NK-92 (cell line): ENCODE results near the gene CHRM4.

Source experiments
- DNase-seq: peaks from one replicate; lab custom pipeline; 2025; ENCODE audit not compliant: unreplicated experiment; lab: John Stamatoyannopoulos, UW

CHRM4 gene

DNA sequence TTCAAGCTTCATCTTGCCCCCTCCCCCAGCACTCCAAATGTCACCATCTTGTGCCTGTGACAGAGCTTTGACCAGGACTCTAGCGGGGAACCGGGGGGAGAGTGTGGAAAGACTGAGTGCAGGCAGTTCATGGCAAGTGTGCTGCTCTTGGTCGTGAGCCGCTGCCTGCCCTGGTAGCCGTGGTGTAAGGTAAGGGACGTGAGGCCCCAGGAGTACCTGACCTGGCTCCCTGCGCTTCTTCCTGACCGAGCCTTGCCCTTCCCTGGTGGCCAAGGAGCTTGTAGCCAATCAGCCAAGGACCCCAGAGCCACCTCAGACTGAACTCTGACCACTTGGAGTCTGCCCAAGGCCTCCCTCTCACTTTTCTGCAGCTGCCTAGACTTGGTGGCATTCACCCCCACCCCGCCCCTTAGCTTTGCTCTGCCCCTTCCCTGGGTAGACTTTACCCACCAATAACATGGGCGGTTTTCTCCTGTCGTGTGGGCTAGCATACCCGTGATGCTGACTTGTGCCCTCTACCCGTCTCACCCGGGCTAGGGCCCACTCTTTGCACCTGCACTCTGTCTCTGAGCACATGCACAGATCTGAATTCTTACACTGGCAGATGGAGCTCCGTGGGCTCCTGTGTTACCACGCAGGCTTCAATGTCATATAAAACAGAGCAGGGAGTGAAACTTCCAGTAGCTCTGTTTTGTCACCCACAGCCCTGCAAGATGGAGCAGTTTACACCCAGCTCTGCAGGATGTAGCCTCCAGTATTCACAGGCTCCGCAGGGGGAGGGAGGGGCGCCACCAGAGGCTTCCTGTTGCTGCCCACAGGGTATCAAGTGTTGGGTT is 42.8 kb downstream of the CHRM4 start:
- DNase-seq: no peak

DNA sequence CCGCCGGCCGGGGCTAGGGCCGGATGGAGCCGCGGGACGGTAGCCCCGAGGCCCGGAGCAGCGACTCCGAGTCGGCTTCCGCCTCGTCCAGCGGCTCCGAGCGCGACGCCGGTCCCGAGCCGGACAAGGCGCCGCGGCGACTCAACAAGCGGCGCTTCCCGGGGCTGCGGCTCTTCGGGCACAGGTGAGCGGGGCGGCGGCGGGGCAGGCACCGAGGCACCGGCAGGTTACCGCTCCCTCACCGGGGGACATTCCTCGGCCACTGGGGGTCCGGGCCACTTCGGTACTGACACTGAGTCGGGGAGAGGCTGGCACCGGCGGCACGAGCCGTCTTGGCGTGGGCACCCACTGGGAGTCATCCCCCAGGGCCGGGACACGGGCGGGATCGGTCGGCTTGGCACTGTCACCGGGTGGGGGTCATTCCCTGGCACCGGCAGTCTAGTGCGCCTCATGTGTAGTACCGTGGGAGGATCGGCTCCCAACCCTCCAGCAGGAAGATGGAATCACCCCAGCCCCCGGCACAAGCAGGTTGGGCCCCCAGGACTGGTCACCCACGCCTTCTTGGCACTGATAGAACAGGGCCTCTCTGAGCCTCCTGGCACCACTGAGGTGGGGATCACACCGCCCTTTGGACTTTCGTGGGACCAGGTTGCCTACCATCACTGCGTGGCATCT is 43.8 kb downstream of the CHRM4 start:
- no peak for DNase-seq

DNA sequence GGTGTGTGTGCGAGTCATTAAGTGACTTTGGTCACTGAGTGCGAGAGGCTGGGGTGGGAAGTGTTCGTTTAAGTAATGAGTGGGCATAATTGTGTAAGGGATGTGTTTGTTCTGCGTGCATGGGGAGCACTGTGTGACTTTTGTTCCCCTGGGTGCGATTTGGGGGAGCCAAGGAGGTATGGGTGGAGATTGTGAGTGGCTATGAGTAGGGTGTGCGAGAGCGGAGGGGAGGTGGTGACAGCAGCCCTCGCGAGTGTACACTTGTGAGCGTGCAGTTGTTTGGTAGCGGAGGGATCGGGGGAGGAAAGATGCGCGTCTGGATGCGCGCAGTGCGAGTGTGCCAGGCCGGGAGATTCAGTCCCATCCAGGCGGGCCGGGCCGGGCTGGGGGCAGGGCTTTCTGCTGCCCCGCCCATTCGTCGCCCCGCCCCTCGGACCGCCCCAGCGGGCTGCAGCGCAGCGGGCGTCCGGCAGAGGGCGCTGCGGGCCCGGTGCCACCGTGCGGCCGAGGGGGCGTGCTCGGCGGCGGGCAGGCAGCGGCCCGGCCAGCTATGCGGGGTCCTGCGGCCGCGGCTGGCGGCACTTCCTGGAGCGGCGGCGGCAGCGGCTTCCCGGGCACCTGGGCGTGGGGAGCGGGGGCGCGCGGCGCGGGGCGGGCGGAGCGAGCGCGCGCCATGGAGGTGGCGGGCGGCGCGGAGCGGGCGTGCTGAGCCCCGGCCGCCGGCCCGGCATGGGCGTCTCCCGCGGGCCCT is 44.5 kb downstream of the CHRM4 start, which contains the start of gene DGKZ:
Gene DGKZ (plus strand): TSS at position 578 of the 751 bp plus-strand sequence. CDS start 197 bp downstream, outside the sequence.
- DNase-seq: peak; percentile 28

DNA sequence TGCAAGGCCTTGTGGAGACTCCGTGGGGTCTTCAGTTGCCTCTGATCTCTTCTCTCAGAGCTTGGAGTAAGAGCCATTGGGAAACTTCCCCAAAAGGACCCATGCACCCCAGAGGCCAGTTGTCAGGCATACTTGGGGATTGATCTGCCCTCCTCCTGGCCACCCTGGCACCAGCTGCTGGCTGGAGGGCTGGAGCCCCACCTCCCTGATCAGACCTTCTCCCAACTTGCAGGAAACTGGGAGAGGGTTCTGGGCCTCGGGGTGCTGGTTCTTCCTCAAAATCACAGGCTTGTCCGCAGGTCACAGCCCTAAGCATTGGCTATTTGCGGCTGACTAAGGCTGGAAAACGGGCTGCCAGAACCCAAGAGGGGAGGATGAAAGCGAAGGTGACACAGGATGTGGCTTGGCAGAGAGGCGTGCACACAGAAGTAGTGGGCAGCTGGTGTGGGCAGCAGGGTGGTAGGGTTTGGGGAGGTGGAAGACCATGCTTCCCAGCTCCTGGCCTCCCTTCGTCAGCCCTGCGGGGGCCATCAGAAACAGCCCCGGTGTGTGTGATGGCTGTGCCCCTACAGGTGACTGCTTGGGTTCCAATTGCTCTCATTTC is 45.6 kb downstream of the CHRM4 start:
- no peak for DNase-seq

DNA sequence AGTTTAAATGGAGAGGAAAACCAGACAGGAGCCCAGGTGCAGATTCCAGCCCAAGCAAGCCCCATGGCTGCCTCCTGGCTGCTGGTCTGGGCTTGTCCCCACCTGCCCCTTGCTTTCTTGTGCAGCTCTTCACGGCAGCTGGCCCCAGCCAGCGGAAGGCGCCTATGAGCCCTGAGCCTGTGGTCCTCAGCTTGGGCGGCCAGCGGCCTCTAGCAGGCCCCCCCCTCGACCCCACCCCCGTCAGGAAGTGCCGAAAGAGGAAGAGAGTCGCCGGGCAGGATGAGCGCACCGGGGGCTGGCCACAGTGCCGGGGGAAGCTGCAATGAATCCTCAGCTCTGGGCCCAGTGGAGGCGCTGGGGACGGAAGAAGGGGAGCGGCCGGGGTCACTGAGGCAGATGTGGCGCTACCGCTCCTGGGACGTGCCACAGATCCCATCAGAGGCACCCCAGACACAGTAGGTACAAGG is 46.4 kb downstream of the CHRM4 start:
- DNase-seq: no peak

DNA sequence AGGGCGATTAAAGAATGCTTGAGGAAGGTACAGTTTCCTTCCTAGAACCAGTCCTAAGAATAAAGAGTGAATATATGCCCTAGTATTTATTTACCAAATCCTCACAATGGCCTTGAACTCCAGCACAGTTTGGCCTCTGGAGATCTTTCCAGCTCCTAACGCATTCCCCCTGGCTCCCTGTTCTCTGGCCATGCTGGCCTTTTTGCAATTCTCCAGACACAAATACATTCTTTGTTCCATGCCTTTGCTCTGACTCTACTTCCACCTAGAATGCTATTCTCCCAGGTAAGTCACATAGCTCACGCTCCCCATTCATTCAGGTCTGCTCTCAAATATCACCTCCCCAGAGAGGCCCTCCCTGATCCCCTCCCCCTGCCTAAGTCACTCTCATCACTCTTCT is 48.1 kb downstream of the CHRM4 start:
- no peak for DNase-seq

DNA sequence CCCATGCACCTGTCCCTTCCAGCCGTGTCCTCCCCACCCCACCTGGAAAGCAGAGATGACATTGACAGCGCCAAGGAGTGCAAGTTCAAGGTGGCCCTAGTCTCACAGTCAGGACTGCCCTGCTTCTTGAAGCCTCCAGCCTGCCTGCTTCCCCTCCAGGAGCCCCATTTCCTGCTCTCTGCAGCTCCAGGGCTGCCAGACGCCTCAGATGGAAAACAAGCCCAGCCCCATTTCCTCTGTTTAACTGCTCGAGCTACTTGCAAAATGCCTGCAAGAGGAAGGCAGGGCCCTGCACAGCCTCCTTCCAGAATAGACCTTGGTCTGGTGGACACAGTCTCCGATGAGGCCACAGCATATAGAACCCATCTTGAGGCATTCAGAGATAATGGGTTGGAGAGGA is 49.3 kb downstream of the CHRM4 start:
- DNase-seq: no peak

DNA sequence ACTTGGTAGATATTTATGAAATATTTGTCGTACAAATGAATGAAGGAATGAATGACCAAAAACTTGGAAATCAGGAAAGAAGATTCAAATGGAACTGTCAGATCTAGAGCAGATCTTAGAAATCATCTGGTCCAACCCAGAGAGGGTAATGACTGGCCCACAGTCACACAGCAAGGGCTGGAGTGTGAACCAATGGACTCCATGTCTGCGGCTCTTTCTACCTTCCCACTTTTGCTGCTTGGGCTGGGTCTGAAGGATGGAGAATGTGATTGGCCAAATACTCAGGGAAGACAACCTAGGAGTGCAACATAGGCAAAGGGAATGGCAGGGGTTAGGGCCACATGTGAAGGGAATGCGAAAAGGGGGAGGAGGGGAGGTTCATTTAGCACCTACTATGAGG is 50.1 kb downstream of the CHRM4 start:
- DNase-seq: no peak

DNA sequence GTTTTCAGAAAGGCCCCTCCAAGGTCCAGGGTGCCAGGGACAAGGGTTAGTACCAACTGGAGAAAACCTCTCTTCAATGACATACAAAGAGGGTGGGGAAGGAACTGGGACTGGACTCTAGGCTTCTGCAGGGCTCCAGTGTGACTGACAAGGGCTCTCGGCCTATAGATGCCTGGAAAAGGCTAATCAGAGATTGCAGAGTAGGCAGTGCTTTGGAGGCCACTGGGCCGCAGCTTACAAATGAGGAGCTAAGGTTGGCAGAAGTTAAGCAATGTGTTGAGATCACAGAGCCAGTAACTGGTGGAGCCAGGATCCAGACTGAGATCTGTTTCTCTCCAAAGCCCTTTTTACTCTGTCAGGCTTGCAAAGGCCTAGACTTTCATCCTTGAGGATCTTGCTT is 51.8 kb downstream of the CHRM4 start:
- no peak for DNase-seq

DNA sequence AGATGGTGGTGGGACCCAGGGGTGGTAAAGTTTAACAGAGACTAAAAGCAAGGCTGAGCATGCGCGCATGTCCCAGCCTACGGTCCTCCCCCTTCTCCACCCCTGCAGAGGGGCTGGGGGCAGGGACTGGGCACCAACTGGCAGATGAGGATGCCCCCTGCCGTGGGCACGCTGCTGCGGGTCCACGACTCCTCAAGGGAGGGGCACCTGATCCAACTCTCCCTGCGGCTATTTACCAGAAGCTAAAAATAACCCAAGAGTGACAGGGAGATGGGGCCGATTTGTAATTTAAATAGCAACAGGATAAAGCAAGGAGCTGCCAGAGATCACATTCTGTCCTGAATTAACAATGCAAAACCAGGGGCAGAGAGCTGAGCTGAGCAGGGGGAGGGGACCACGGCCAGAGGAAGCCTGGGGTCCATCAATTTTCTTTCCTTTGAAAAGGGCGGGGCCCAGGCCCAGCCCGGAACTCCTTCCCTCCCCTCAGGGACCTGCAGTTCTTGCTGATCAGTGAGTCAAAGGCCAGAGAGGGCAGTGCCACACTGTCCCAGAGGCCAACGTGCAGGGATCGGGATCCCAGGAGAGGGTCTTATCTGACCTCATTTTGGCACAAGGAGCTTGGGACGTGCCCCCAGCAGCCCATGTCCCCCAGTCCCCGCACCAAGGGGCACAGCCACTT is 52.4 kb downstream of the CHRM4 start:
- DNase-seq: no peak

DNA sequence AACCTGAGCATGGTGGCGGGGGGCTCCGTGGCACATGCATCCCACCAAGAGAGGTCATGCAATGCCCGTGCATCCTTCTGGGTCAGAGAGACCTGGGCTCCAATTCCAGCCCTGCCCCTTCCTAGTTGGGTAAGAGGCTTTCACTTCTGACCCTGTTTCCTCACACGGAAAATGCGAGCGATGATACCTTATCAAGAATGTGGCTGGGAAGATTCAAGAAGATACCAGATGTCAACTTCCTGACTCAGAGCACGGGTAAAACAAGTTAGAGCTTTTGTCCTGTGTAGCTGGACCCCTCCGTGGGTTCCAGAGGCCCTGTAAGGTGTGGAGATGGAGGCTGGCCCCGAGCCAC is 53.0 kb downstream of the CHRM4 start:
- no peak for DNase-seq

DNA sequence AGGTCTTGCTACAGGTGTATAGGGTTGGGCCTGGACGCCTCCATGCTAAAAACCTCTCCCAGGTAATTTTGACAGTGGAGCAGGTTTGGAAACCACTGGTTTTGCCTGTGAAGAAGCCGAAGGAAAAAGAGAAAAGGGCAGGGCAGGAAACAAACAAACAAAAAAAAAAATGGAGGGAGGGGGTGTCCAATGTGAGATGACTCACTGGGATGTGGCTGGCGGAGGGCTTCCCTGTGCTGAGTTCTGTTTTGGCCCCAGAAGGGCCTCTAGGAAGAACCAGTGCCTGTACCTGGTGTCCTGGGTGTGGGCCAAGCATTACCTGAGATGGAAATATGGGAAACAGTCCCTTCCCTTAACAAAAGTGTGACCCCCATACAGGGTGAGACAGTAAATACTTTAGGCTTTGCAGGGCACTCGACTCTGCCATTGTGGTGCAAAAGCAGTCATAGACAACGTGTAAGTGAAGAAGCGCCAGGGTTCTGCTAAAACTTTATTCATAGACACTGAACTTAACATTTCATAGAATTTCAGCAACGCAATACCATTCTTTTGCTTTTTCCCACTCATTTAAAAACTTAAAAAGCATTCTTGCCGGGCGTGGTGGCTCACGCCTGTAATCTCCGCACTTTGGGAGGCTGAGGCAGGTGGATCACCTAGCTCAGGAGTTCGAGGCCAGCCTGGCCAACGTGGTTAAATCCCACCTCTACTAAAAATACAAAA is 53.8 kb downstream of the CHRM4 start:
- DNase-seq: no peak

DNA sequence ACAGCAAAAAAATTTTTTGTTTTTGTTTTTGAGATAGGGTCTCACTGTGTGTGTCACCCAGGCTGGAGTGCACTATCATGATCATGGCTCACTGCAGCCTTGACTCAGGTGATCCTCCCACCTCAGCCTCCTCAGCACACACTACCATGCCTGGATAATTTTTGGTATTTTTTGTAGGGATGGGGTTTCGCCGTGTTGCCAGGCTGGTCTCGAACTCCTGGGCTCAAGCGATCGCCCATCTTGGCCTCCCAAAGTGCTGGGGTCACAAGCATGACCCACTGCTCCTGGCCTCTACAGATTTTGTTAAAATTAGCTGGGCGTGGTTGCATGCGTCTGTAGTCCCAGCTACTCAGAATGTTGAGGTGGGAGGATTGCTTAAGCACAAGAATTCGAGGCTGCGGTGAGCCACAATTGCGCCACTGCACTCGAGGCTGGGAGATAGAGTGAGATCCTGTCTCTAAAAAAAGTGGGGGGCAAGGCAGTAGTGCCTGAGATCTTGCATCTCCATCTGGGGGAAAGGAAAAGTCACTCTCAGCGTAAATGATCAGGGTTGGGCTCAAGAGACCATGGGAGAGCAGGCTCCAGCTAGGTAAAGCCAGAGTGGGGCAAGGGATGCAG is 54.9 kb downstream of the CHRM4 start:
- no peak for DNase-seq

DNA sequence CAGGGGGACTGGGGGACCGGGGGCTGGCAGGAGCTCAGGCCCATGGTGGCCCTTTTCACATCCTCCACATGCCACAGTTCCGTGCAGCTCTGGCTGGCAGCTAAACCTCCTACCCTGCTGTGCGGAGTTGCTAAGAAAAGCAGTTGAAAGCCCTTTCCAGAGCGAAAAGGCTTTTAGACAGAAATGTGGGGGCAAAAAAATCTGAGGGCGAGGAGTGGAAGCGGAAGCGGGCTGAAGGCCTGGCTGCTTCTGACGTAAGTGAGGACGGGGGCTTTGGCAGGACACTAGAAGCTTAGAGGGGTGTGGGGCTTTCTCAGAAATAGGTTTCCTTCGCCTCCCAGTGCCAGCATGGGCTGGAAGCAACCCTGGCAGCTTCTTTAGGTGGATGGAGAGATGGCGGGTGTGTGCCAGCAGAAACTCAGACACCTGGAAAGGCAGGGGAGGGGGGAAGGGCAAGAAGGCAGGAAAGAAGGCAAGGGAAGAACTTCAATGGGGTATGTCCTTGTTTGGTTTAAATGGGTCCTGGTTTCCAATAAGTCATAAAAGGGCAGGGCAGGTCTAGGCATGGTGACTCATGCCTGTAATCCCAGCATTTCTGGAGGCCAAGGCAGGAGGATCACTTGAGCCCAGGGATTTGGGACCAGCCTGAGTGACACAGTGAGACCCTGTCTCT is 55.5 kb downstream of the CHRM4 start:
- DNase-seq: no peak

DNA sequence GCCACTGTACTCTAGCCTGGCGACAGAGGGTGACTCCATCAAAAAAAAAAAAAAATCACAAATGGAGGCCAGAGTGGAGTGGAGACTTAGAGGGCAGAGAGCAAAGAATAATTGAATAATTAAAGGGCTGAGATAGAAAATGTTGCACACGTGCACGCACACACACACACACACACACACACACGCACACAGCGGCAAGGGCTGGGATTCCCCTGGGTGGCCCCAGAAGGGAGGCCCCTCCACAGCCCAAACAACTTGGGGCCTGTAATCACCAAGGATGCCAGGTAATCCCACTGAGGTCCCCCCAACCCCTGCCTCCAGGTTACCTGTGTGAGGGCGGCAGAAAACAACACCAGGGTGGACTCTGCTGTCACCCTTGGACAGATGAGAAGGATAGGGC is 56.3 kb downstream of the CHRM4 start:
- no peak for DNase-seq

DNA sequence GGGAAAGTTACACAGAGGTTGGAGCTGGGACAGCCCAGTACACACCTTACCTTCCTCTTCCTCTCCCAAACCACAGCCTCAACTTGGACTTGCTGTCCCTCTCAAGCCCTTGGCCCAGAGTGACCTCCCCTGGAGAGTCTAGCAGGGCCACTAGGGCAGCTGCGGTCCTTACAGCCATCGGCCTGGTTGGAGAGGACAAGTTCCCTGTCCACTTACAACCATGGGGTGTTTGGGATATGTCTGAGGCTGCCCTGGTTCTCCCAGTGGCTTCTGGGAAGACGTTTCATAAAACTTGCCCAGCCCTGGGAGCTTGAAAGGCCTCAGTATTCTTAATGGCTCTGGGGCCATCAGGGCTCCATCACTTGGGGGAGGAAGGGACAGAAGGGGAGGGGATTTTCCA is 57.4 kb downstream of the CHRM4 start:
- DNase-seq: no peak
